Right ventricle myocardium superior (tissue), 1 donor: ENCODE results near the gene DYNLT1. TPM values are rescaled to one million over a fixed set of nuclear protein-coding genes. Genes with fewer than 3 reads are reported as not detected.
"Not testable (repeated sequence)": the region's sequence is repeated elsewhere in the genome, so short reads cannot be mapped to it uniquely, and the experiment has no call there.

ENCODE experiments used
- ATAC-seq: fragments of 200-7000 bp; cut with Tn5 transposase; one replicate; pipeline ENCODE4 v1.9.1; 2020; ENCODE audit warnings: mild to moderate bottlenecking; ENCODE audit not compliant: poor library complexity
- DNase-seq: peaks from one replicate; pipeline ENCODE4 v3.0.0-alpha.2; 2020
- intact Hi-C: fragments of 100-400 bp; cut with DNase I; formaldehyde crosslinking; loops from one replicate; pipeline ENCODE4 v1.11.2; 2022
- total RNA-seq: library from RNA; stranded (reverse); fragmentation: NEBNext Ultra II Directional; extraction: Animal tissue kit (Norgen Biotek cat#: 25700); gene quantifications from one replicate; pipeline ENCODE4 v1.2.1, GENCODE V29; 2021
- donor health status: DM: no; HTN: yes; CAD: no; lungs with severe emphysema.

The DYNLT1 gene
- total RNA-seq, 1 donor from 2014 or later, result 128 TPM

DNA sequence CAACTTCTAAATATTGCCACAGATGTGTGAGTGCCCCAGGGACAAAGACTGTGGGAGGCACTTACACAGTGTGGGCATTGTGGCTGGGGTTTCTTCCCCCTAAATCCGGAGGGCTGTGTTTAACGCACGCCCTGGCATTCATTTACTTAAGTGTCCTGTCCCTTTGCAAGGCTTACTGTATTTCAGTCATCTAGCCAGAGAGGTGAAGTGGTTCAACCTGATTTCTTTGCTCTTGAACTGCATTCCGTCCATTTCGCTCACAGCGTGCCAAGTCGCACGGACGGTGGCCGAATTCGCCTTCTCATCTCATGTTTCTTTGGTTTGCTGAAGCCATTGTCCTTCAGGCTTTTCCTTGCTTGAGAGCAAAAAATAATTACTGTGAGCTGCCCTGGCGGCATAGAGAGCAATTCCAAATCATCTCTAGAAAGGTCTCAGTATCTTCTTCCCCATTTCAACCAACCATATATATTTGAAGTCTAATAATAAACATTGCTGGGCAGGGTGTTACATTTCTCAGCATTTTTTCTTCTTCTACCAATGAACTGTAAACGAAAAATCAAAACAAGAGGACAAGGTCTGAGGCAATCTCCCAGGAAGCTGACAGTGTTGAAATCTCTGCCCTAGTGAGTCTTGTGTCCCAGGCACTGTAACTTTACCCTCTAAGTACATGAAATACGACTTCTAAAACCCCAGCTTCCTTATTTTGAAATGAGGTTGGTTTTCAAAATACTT lies 22.3 kb upstream of the DYNLT1 start:
- intact Hi-C loops, result no loop called here
- no peak for DNase-seq
- ATAC-seq, result peak; percentile 70

DNA sequence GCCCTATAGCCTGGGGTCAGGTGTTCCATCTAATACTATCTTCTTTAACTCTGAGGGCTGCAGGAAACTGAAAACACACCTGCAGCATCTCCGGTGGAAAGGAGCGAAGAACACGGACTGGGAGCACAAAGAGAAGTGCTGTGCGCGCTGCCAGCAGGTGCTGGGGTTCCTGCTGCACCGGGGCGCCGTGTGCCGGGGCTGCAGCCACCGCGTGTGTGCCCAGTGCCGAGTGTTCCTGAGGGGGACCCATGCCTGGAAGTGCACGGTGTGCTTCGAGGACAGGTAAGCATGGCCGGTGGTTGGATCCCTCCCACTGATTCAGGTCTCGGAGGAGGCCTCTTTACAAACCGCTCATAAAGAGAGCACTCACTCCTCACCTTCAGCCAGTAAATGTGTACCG lies 20.8 kb upstream of the DYNLT1 start:
- DNase-seq, result no peak
- intact Hi-C loops, result no loop called here
- ATAC-seq, result no peak

DNA sequence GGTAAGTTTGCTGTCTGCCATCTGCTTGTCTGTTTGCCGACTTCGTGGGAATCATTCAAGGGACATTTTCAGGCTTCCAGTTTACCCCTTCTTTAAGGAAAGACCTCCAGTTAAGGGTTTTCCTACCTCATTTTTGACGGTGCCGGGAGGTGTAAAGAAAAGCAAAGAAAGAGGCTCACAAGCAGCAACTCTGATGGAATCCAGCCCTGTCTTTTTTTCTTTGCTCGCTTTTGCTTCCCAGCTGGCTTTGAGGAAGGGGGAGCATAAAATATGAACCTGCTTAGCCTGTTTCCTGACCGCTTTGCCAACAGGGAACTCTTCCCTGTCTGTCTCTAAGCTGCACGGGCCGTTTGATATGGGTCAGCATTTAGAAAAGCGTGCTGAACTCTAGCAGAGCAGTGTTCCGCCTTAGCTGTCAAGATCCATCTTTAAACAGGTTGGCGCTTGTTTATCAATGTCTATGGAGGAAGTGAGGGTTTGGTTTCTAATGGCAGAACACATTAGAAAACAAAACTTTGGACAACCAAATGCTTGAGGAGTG lies 19.2 kb upstream of the DYNLT1 start:
- intact Hi-C loops, result no loop called here
- ATAC-seq, result no peak
- no peak for DNase-seq

DNA sequence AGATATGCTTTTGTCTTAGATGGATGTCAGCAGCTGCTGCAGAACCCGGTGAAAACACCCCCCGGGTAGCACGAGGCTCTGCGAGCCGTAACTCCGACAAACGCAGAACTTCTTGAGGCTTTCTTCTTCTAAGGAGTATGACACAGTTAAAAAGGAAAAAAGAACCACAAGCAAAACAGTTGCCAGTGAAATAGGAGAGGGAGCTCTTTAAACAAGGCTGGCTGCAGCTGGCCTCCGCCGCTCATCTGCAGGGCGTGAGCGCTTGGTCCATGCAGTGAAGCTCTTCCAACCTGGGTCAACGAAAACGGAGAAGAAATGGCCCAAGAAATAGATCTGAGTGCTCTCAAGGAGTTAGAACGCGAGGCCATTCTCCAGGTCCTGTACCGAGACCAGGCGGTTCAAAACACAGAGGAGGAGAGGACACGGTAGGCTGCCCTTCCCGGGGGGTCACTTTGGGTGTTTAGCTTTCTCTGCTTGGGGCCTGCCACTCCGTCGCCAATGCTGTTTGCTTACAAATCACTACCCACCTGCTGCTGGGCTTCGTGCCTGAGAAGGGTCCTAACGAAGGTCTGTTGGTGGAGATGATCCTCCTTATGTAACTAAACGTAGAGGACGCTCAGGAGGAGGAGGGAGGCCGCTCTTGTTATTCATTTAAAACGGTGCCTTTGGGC lies 18.5 kb upstream of the DYNLT1 start:
- intact Hi-C loops, result no loop called here
- DNase-seq, result peak; percentile 51
- ATAC-seq, result peak; percentile 40

DNA sequence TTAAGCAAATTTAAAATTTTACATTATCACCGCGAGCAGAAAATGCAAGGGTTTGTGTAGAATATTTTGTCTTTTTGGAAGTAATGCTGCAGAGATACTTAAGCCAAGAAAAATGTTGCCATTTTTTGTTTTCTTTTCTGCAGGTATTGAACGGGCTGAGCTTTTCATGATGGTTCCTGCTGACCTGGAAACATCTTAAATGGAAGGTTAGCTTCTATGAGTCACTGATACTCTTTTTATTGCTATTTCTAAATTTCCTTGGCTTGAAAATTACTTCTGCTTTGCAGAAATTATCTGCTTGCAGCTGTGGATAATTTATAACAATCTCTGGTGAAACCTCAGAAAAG lies 18.0 kb upstream of the DYNLT1 start:
- intact Hi-C loops, result no loop called here
- no peak for DNase-seq
- ATAC-seq, result no peak

DNA sequence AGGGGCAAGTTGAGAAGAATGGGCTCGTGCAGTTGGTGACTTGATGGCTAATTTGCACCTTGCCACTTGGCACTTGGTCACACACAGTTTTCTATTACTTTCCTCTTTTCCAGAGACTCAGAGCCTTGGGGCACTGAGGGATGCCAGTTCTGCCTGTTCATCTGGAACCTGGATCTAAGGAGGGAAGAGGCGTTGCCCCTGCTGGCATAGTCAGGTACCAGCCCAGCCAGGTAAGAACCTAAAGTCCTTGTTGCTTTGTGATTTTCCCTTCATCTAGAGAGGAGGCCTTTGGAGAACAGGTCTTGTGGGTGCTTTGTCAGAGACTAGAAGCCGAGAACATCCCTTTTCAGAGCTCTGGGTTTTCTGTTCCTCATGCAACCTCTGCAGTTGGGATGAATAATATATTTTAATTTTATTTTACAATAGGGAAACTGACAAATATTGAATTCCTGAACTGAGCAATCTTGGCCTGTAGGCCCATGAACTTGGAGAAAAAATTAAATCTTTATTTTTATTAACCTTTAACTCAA lies 16.7 kb upstream of the DYNLT1 start:
- intact Hi-C loops, result no loop called here
- ATAC-seq (no peak), DNase-seq (no peak)

DNA sequence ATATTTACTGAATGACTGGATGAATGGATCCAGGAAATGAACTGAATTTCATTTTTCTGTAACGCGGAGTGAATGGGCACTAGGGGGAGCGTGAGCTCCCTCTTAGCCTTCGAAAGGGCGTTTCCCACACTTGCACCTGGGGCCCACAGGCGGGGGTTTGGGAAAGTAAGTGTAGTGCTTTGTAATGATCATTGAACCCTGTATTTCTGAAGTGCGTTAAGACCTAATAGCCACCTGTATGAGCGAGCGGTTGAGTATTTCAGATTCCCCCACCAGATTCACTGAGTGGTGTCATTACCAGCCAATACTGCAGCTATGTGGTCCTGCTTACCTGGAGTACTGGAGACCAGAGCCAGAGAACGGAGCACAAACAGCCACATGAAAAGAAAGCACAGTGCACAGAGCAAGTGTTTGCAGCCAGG lies 15.8 kb upstream of the DYNLT1 start:
- DNase-seq, result no peak
- peak; percentile 44 for ATAC-seq
- intact Hi-C loops, result no loop called here

DNA sequence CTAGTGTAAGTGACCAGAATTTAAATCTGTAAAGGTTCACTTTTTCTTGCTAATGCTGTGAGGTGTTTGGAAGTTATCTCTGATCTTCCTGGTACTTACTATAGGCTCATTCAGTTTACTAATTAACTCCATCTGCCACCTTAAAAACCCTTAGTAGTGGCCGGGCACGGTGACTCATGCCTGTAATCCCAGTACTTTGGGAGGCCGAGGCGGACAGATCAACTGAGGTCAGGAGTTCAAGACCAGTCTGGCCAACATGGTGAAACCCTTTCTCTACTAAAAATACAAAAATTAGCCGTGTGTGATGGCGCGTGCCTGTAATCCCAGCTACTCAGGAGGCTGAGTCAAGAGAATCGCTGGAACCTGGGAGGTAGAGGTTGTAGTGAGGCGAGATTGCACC lies 12.4 kb upstream of the DYNLT1 start:
- intact Hi-C loops, ATAC-seq, DNase-seq: not testable (repeated sequence)

DNA sequence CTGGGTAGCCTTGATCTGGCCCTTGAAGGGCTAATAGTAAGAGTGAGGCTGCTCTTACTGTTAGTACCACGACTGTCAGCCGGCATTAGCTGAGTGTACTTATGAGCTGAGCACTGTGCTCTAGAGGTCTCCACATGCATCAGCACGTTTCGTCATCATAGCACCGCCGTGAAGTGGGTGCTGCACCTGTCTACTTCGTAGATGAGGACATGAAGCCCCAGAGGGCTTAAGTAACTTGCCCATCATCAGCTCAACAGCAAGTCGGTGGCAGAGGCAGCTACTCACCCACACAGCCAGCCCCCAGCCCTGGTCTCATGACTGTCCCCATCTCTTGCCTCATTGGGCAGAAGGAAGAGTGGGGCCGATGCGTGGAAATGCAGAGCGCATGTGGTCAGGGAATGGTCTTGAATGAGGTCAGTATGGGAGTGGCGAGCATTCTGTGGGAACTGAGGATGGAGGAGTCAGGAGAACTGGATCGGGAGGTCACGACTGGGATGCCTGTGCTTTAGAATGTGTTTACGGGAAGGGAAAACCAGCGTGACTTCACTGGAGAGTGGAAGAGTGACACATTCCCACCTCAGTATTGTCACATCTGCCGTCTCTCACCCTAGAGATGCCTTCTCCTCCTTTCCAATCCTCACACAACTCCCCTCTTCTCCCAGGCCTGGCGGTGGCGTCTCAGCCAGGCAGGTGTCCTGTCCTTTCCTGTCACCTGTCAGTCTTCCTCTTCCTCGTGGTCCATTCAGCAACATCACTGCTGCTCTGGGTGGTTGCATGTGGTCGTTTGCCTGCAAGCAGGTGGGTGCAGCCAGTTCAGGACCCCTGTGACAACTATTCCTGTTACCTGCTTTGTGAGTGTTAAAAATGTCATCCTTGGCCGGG lies 11.3 kb upstream of the DYNLT1 start:
- ATAC-seq (no peak), DNase-seq (no peak)
- intact Hi-C loops, result no loop called here

DNA sequence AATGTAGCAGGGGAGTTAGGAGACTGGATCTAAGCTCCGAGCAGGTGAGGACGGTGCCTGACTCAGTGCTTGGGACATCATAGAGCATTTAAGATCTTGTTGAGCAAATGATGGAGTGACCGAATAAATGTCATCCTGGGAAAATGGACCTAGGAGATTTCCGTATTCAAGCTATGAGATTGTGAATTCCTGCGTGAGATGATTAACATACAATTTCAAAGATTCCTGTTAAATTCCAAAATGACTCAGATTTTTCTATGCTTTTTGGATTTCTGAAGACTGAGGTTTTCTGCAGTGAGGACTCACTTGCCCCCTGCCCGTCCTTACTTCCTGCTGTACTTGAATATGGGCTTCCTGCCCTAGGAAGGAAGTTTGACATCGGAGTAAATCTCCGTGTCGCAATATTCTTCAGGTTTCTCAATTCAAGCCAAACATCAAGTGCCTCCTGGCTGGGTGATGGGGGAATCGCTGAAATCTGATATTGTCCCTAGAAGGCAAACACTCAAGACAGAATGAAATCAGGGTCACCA lies 10.5 kb upstream of the DYNLT1 start:
- DNase-seq, result no peak
- intact Hi-C loops, result no loop called here
- ATAC-seq, result peak; percentile 36

DNA sequence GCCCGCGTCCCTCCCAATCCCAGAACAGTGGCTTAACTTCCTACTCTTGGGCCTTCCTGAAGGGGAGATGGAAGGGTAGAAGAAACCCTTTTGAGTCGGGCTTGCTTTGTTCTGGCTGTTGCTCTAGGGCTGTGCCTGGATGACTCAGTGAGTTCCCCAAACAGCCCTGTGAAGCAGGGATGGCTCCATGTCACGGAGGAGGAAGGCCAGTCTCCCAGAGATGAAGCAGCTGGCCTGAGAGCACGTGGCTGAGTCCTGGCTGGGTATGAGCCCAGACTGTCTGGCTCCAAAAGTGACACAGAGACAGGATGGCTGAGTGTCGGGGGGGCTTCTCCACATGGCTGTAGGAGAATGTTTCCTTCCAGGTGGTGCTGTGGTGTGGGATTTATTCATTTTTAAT lies 10.0 kb upstream of the DYNLT1 start:
- DNase-seq (peak; percentile 88), ATAC-seq (peak; percentile 94)
- intact Hi-C loops, result no loop called here

DNA sequence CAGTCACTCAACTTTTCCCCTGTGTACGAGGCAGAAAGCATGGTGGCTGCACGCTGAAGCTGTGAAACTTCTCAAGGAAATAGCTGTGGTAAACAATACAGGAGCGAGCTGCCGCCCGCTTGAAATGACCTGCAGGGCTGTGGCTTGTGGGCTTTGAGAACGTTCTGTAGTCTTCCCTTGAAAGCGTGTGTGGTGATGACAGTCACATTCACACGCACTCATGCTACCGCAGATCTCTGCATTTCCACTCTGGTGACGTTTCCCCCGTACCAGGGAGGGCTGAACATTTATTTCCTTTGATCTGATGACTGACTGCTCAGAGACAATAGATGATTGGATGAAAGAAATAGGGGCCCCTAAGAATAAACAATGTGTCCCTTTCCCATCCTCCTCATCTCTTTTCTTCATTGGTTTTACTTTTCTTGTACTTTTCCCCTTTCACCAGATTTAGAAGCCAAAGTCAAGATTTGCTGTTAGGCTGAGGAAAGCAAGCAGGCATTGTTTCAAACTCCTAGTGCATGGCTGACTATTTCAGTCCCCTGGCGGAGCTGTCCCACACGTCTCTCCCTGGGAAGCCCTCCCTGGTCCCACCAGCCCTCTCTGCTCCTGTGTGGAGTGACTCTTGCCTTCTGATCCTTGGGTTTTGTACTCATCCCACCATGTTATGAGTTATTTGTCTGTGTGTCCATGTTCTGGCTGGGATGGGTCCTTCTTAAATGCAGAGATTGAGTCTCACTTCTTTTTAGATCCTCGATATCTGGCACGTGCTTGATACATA lies 9.2 kb upstream of the DYNLT1 start:
- ATAC-seq (peak; percentile 65), DNase-seq (peak; percentile 69)
- intact Hi-C loops, result no loop called here

DNA sequence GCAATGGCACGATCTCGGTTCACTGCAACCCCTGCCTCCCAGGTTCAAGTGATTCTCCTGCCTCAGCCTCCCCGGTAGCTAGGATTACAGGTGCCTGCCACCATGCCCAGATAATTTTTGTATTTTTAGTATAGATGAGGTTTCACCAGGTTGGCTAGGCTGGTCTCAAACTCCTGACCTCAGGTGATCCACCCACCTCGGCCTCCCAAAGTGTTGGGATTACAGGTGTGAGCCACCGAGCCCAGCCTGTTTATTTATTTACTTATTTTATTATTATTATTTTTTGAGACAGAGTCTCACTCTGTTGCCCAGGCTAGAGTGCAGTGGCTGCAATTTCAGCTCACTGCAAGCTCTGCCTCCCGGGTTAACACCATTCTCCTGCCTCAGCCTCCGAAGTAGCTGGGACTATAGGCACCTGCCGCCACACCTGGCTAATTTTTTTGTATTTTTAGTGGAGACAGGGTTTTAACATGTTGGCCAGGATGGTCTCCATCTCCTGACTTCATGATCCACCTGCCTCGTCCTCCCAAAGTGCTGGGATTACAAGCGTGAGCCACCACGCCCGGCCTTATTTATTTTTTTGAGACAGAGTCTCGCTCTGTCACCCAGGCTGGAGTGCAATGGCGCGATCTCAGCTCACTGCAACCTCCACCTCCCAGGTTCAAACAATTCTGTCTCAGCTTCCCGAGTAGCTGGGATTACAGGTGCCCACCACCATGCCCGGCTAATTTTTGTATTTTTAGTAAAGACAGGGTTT lies 7.6 kb upstream of the DYNLT1 start:
- intact Hi-C loops, ATAC-seq, DNase-seq: not testable (repeated sequence)

DNA sequence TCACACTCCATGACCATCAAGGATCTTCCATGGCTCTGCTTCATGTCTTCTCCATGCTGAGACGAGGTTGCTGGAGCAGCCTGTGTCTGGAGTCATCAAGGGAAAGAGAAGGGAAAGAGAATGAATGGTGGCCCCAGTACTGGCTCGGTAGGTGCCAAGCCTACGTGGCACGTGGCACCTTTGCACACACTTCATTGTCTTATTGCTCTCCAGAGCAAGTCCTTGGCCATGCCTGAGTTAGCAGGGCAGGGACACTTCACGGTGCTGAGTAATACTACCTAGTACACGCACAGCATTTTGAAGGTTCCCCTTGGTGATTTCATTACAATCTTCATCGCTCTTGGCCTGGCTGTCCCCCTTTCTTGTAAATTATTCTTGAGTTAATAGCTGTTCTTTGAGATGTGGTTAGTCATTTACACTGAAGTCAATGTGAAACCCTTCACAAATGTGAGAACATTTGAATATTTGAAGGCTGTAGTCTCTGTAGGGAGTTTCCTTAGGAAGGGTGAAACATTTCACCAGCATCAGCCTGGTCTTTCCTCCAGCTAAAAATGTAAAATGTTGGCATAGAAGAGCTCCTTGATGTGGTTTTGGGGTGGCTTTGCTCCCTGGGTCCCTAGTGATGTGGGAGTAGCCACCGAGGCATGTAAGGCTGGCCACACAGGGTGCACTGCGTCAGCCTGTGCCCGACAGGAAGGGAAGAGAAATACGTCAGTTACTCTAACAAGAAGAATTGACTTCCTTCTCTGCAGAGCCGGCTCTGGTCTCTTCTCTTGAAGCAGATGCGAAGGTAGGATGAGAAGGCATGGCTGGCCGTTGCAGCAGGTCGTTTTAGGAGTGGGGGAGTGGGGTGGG lies 5.0 kb upstream of the DYNLT1 start, which contains the start of gene SYTL3:
Gene SYTL3, plus strand, starts transcription at position 766 of the 855 bp plus-strand sequence. CDS start 13,215 bp downstream, outside the sequence.
- no peak for ATAC-seq
- intact Hi-C loops, result no loop called here

DNA sequence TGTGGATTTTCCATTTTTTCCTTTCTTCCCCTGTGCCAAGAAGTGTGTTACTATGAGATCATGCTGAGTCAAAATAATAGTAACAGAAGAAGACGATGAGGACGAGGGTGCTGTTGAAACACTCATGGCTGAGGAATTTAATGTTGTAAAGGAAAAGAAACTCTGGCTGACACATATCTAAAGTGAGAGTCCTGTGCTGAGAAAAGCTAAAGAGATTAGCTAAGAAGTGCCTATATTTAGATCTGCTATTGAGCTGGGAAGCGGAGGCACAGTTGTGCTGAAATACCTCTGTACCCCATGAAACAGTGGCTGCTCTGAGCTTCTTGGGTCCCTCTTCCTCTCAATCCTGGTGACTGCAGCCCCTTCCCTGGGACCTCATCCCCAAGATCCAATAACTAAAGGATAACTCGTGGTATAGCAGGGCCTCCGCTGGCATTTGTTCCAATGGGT lies 4.2 kb upstream of the DYNLT1 start:
- DNase-seq, result no peak
- ATAC-seq, result peak; percentile 3
- intact Hi-C loops, result no loop called here

More for the DNA sequence above, 5.0 kb upstream of the DYNLT1 start, which contains the start of gene SYTL3:
- DNase-seq, result peak; percentile 70

DNA sequence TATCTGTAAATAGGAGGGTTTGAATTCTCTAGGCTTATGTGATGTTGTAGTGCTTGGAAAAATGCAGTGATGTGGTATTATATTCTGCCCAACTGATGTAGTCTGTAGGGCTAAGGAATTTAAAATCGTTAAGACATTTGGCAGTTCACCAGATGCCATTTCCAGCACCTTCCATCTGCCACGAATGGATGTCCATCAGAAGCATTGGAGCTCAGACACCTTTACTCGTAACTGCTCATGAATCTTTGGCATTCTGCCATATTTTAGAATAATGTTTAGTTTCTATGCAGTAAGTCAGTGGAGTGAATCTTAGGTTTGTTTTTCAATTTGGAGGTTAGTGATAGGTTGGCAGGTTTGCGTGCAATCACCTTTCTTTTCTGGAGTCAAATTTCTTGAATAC lies 3.0 kb upstream of the DYNLT1 start:
- DNase-seq, result no peak
- ATAC-seq, result no peak
- intact Hi-C loops, result no loop called here
